Activated T-helper 17 cell treated with anti-CD3 and anti-CD28 coated beads, Interleukin-2, amount 50 U/mL, for 72 hours (primary cell): ENCODE data around the gene TTC27. TPM values are rescaled to one million over a fixed set of nuclear protein-coding genes. Genes with fewer than 3 reads are reported as not detected.

Source experiments
- ATAC-seq: fragments of 150-1000 bp; cut with Tn5 transposase; replicated peaks from 2 replicates; pipeline ENCODE4 v1.10.0; 2021; ENCODE audit warnings: mild to moderate bottlenecking, moderate library complexity
- H3K27ac Mint-ChIP-seq: one replicate; pipeline ENCODE4 v1.8.0; 2022; ENCODE audit warnings: mixed read lengths
- H3K27me3 Mint-ChIP-seq: one replicate; pipeline ENCODE4 v1.8.0; 2022; ENCODE audit warnings: mixed read lengths
- H3K36me3 Mint-ChIP-seq: one replicate; pipeline ENCODE4 v1.8.0; 2022; ENCODE audit warnings: low read depth, mild to moderate bottlenecking, mixed read lengths
- H3K4me1 Mint-ChIP-seq: one replicate; pipeline ENCODE4 v1.8.0; 2022; ENCODE audit warnings: mixed read lengths
- H3K4me3 Mint-ChIP-seq: one replicate; pipeline ENCODE4 v1.8.0; 2022; ENCODE audit warnings: mild to moderate bottlenecking, mixed read lengths
- H3K9me3 Mint-ChIP-seq: one replicate; pipeline ENCODE4 v1.8.0; 2022; ENCODE audit warnings: mixed read lengths
- total RNA-seq, 2 donors: library from RNA; stranded (reverse); gene quantifications; one replicate each; pipeline ENCODE4 v1.2.3, GENCODE V29; 2022

The TTC27 gene
- total RNA-seq, 2 donors from 2014 or later, result 19.5 to 32.6 TPM

DNA sequence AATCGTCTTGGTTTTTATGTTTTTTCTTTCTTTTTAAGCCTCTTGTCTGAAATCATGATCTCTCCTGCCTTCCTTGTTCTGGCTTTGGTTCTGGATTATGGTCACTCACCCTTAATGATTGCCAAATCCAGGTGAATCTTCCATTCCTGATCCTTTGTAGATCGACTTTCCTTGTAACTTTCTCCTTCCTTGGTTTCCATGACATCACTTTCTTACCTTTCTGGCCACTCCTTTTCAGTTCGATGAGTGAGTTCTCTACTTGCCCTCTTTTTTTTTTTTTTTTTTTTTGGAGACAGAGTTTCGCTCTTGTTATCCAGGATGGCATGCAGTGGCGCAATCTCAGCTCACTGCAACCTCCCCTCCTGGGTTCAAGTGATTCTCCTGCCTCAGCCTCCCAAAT, 179.8 kb downstream of the TTC27 start:
- no peaks in the 10 kb centered on the region for H3K27me3 Mint-ChIP-seq
- H3K36me3 Mint-ChIP-seq, result peaks cover 52% of the 10 kb centered on the region
- H3K4me3 Mint-ChIP-seq, result no peak overlapping the region
- H3K9me3 Mint-ChIP-seq, result no peaks in the 10 kb centered on the region
- no peak for ATAC-seq
- no peak overlapping the region for H3K27ac Mint-ChIP-seq
- H3K4me1 Mint-ChIP-seq, result no peaks in the 10 kb centered on the region

DNA sequence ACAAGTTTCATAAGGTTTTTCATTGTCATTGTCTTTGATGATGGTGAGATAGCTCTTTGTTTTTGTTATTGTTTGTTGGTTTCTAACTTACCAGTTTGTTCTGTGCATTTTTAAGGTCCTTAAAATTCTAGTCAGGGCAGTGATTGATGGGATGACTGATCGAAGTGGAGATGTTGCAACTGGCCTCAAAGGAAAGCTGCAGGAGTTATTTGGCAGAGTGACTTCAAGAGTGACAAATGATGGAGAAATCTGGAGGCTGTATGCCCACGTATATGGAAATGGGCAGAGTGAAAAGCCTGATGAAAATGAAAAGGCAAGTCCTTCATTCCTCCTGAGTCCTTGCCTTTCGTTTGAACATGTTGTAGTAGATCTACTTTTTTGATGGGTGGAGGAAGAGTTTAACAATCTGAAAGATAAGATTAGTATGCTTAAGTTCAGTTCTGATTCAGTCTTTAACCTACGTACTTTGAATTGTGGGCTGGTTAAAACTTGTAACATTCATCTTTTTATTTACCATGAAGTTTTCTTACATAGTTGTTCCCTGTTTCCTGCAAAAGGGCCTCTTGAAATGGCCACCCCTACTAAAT, 183.2 kb downstream of the TTC27 start:
- Mint-ChIP-seq H3K4me1 (no peaks in the 10 kb centered on the region), H3K27ac (no peak overlapping the region), H3K36me3 (peaks cover 81% of the 10 kb centered on the region), H3K27me3 (no peaks in the 10 kb centered on the region), H3K4me3 (no peak overlapping the region), H3K9me3 (no peaks in the 10 kb centered on the region)
- ATAC-seq, result no peak

DNA sequence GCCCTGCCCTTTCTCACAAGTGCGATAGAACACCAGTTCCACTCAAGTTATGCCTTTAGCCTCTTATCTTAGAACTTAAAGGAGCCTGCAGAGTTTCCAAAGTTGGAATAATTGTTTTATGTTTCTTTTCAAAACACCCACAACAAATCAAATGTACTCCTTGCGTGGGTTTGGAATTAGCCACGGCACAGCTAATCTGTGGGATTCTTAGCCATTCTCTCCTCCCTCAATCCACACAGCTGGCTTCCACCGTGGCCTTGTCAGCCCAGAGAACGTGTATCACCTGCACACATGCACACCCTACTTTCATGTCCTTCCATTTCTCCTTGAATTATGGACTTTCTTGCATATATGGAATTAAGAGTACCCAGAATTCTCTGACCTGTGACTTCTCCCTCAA, 183.8 kb downstream of the TTC27 start:
- ATAC-seq, result no peak
- Mint-ChIP-seq H3K4me1 (no peaks in the 10 kb centered on the region), H3K9me3 (no peaks in the 10 kb centered on the region), H3K27ac (no peak overlapping the region), H3K27me3 (no peaks in the 10 kb centered on the region), H3K4me3 (no peak overlapping the region), H3K36me3 (peaks cover 88% of the 10 kb centered on the region)

DNA sequence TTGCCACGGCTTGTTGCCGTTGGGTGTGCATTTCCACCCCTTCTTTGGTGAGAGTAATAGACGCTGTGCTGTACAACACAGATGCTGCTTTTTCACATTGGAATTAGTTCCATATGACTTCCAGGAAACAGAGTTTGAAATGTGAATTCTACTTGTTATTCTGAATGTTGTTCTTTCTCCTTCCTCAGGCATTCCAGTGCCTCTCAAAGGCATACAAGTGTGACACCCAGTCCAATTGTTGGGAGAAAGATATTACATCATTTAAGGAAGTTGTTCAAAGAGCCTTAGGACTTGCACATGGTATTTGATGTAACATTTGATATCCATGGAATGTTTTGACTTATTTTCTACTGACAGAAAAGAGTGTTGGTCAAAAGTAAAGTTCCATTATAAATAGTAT, 184.5 kb downstream of the TTC27 start:
- Mint-ChIP-seq H3K9me3 (no peaks in the 10 kb centered on the region), H3K27ac (no peak overlapping the region), H3K27me3 (no peaks in the 10 kb centered on the region), H3K4me3 (no peak overlapping the region), H3K4me1 (no peaks in the 10 kb centered on the region), H3K36me3 (peaks cover 94% of the 10 kb centered on the region)
- no peak for ATAC-seq

DNA sequence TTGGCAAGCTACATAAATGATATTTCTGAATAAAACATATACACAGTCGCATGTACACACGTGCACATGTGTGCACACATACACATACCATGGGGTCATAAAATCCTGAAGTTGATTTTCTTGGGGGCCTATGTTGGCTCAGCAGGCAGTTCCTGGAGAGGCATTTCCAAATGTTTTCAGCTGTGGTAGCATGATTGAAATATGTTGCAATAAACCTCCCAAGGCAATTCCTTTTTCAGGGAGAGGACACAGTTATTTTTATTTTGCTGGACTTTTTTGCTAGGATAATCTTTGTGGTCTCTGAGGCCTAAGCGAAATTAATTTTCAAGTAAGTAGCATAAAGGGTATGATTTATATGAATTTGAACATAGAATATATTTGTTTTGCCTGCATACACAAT, 192.2 kb downstream of the TTC27 start:
- Mint-ChIP-seq H3K4me1 (no peaks in the 10 kb centered on the region), H3K27me3 (no peaks in the 10 kb centered on the region), H3K9me3 (no peaks in the 10 kb centered on the region), H3K27ac (no peak overlapping the region), H3K4me3 (no peak overlapping the region), H3K36me3 (peaks cover 74% of the 10 kb centered on the region)
- no peak for ATAC-seq

DNA sequence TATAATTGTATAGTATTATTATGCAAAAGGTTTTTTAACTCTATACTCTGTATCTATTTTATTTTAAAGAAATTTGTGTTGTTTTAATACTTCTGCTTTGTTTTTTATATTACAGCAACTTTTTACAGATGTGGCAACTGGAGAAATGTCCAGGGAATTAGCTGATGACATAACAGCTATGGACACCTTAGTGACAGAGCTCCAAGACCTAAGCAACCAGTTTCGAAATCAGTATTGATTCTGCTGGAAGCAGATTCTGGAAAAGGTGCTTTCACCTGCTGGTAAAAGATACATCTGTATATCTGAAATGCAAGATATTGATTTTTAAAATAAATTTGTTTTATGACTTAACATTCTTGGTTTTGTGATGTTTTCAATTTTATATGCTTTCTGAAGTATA, 192.9 kb downstream of the TTC27 start:
- Mint-ChIP-seq H3K27ac (no peak overlapping the region), H3K27me3 (no peaks in the 10 kb centered on the region), H3K4me3 (no peak overlapping the region), H3K36me3 (peaks cover 76% of the 10 kb centered on the region), H3K9me3 (no peaks in the 10 kb centered on the region), H3K4me1 (no peaks in the 10 kb centered on the region)
- ATAC-seq, result no peak

DNA sequence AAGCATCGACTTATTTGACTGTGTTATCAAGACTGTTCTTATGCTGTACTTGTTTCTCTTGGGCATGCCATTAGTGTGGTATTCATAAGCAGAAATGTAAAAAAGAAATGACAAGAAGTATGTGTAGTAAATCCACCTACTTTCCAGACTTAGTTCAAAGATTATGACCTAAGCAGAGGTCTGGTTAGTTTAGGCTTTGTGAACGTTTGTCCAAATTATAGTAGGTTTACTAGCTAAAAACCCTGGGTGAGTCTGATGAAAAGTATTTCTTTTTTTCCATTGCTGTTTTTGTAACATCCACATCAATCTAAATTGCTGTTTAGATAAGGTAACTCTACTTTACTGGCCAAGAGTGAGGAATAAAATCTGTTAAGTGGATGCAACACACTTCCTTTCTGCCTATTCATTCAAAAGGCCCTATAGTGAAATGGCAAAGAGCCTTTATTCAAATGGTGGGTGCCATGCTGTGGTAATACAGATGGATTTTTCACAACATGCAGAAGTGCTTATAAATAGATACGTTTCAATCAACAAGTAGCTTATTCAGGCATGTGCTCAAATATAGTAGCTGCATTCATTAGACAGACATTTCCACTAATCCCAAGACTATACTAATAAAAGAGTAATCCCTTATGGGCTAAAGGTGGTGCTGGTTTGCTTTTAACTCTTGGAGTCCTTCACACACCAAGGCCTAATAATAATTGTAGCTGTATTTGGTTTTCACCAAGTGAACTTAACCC, 196.4 kb downstream of the TTC27 start:
- no peak for ATAC-seq
- peaks cover 4% of the 10 kb centered on the region for H3K9me3 Mint-ChIP-seq
- H3K4me1 Mint-ChIP-seq, result no peaks in the 10 kb centered on the region
- peaks cover 43% of the 10 kb centered on the region for H3K36me3 Mint-ChIP-seq
- H3K27ac Mint-ChIP-seq, result no peak overlapping the region
- no peak overlapping the region for H3K4me3 Mint-ChIP-seq
- H3K27me3 Mint-ChIP-seq, result no peaks in the 10 kb centered on the region

DNA sequence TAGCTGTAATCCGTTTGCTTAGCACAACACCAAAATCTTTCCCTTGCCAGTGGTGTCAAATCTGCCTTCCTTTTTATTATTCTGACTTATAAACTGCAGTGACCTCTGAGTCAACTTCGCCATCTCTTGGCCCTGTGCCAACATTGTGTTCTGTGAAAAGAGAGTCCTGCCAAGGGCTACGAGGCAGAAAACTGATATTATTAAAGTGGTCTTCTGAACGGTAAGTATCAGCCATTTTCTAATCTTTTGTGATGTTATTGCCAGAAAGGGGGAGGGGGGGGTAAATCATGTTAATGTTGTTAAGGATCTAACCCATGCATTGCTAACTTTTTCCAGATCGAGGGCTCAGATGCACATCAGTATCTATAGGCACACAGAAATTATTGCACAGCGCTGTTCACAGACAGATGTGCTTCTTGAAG, 197.5 kb downstream of the TTC27 start:
- peaks cover 32% of the 10 kb centered on the region for H3K36me3 Mint-ChIP-seq
- ATAC-seq, result no peak
- H3K27ac Mint-ChIP-seq, result no peak overlapping the region
- no peaks in the 10 kb centered on the region for H3K4me1 Mint-ChIP-seq
- no peak overlapping the region for H3K4me3 Mint-ChIP-seq
- H3K9me3 Mint-ChIP-seq, result peaks cover 4% of the 10 kb centered on the region
- no peaks in the 10 kb centered on the region for H3K27me3 Mint-ChIP-seq

DNA sequence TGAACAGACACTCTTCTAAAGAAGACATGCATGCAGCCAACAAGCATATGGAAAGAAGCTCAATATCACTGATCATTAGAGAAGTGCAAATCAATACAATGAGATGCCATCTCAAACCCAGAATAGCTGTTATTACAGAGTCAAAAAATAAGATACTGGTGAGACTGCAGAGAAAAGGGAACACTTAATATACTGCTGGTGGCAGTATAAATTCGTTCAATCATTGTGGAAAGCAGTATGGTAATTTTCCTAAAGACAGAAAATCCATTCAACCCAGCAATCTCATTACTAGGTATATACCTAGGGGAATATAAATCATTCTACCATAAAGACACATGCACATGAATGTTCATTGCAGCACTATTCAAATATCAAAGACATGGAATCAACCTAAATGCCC, 202.3 kb downstream of the TTC27 start:
- Mint-ChIP-seq H3K4me3 (no peak overlapping the region), H3K36me3 (peaks cover 7% of the 10 kb centered on the region), H3K27me3 (no peaks in the 10 kb centered on the region), H3K9me3 (peaks cover 4% of the 10 kb centered on the region), H3K4me1 (peaks cover under 1% of the 10 kb centered on the region), H3K27ac (no peak overlapping the region)
- ATAC-seq, result no peak

DNA sequence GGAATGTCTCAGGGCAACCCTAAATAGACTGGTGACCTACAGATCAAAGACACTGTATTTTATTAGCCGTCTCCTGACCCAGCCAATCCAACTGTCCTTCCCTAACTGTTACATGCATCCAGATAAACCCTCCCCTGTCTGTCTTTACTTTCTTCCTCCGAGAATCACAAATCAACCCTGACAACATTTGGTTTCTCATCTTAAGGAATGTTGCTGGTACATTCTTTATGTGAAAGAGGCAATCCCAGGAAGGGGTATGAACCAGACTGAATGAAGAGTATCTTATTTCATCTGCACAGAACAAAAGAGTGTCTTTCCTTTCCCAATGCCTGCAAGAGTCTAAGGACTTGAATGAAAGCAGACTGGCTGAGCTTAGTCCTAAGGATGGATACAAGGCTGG, 205.0 kb downstream of the TTC27 start:
- peaks cover 4% of the 10 kb centered on the region for H3K9me3 Mint-ChIP-seq
- H3K27me3 Mint-ChIP-seq, result no peaks in the 10 kb centered on the region
- no peak overlapping the region for H3K4me3 Mint-ChIP-seq
- no peak overlapping the region for H3K27ac Mint-ChIP-seq
- no peaks in the 10 kb centered on the region for H3K36me3 Mint-ChIP-seq
- no peak for ATAC-seq
- peaks cover 4% of the 10 kb centered on the region for H3K4me1 Mint-ChIP-seq

DNA sequence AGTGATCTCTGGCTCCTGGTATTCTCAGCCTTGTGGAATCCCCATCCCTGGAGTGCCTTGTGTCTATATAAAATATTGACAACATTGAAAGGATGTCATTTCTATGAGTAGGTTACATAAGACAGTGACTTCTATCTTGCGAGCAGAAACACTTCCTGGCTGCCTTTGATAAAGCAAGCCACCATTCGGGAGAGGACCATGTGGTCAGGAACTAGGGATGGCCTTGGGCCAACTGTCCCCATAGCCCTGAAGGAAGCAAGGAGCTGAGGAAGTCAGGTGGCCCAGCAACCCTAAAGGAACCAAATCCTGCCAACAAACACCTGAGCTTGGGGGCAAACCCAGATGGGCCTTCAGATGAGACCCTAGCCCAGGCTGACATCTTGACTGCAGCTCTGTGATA, 205.9 kb downstream of the TTC27 start:
- Mint-ChIP-seq H3K4me1 (peaks cover 4% of the 10 kb centered on the region), H3K36me3 (no peaks in the 10 kb centered on the region), H3K27ac (no peak overlapping the region), H3K4me3 (no peak overlapping the region), H3K9me3 (no peaks in the 10 kb centered on the region), H3K27me3 (no peaks in the 10 kb centered on the region)
- ATAC-seq, result no peak

DNA sequence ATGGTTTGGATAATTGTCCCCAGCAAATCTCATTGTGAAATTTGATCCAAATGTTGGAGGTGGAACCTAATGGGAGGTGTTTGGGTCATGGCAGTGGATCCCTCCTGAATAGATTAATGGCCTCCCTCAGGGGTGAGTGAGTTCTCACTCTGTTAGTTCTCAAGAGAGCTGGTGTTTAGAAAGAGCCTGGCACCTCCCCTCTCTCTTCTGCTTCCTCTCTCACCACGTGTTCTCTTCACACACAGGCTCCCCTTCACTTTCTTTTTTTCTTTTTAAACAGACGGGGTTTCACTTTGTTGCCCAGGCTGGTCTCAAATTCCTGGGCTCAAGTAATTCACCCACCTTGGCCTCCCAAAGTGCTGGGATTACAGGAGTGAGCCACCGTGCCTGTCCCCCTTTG, 207.3 kb downstream of the TTC27 start:
- Mint-ChIP-seq H3K27me3 (no peaks in the 10 kb centered on the region), H3K36me3 (no peaks in the 10 kb centered on the region), H3K4me1 (peaks cover 4% of the 10 kb centered on the region), H3K27ac (no peak overlapping the region), H3K9me3 (no peaks in the 10 kb centered on the region), H3K4me3 (no peak overlapping the region)
- no peak for ATAC-seq

DNA sequence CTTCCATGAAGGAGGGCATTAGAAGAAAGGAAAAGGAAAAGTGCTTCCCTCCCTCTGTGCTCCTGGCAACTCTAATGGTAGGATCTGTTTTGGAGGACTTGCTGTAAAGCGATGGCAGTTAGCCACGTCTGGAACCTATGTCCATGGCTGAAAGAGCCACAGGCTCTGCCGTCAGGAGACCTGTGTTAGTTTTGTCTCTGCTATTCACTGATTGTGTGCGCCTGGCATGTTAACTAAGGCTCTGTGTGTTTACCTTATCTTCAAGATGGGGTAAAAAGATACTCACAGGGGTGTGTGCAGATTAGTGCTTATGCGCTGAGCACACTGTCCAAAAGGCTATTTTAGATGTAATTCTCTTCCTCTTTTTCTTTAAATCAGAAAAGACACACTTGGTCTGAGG, 209.1 kb downstream of the TTC27 start:
- Mint-ChIP-seq H3K4me3 (no peak overlapping the region), H3K4me1 (peaks cover 4% of the 10 kb centered on the region), H3K9me3 (no peaks in the 10 kb centered on the region), H3K27ac (no peak overlapping the region), H3K36me3 (no peaks in the 10 kb centered on the region), H3K27me3 (no peaks in the 10 kb centered on the region)
- no peak for ATAC-seq

DNA sequence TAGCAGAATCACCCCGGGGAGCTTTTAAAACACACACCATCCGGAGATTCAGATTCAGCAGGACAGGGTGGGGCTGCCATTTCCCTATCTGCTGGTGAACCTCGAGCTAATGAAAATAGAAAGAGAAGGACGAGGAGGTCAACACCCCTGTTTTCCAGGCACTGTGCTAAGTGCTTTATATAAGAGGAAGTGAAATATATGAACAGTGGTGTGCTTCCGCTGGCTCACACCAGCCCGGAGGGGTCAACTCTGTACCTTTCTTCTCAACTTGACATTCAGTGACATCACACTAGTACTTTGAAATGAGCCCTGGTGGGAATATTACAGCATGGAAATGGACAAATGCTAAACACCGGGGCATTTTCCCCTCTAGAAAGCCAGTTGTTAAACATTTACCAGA, 210.6 kb downstream of the TTC27 start:
- no peak for ATAC-seq
- H3K4me3 Mint-ChIP-seq, result no peak overlapping the region
- H3K36me3 Mint-ChIP-seq, result no peaks in the 10 kb centered on the region
- H3K4me1 Mint-ChIP-seq, result peaks cover 4% of the 10 kb centered on the region
- no peak overlapping the region for H3K27ac Mint-ChIP-seq
- no peaks in the 10 kb centered on the region for H3K27me3 Mint-ChIP-seq
- no peaks in the 10 kb centered on the region for H3K9me3 Mint-ChIP-seq

DNA sequence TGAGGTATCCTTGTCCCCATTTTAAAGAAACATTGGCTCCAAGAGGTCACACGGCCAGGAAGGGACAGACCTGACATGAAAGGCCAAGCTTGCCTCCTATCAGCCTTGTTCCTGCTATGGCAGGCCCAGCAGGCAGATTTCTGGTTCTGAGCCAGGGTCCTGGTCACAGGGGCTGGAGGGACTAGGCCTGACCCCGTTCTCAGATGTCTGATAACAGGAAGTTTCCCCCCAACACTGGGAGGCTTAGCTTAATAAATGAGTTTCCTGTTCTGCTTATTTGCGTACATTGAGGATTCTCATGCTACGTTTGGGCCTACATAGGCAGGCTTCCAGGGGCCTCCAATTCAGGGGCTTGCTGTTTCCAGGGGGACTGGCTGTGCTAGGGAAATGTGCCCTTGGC, 211.1 kb downstream of the TTC27 start:
- peaks cover 4% of the 10 kb centered on the region for H3K4me1 Mint-ChIP-seq
- no peaks in the 10 kb centered on the region for H3K36me3 Mint-ChIP-seq
- no peak overlapping the region for H3K4me3 Mint-ChIP-seq
- no peaks in the 10 kb centered on the region for H3K27me3 Mint-ChIP-seq
- no peak overlapping the region for H3K27ac Mint-ChIP-seq
- no peak for ATAC-seq
- H3K9me3 Mint-ChIP-seq, result no peaks in the 10 kb centered on the region
